Measurements from ENCODE around the gene DVL2. TPM values are rescaled to one million over a fixed set of nuclear protein-coding genes. Genes with fewer than 3 reads are reported as not detected.

The DVL2 gene
- total RNA-seq, 3 donors from 2014 or later, result 62.9 to 65.3 (median 63.2) TPM

GRCh38 chr17:7261379-7262191 lies 27.3 kb upstream of the DVL2 start:
- Mint-ChIP-seq H3K4me1 (ENCODE audit: low read depth) (peaks cover 26% of the 10 kb centered on the region), H3K9me3 (no peaks in the 10 kb centered on the region), H3K36me3 (ENCODE audit: insufficient read depth) (peaks cover 3% of the 10 kb centered on the region), H3K4me3 (peak overlapping the region; percentile 59), H3K27me3 (ENCODE audit: low read depth) (peaks cover 22% of the 10 kb centered on the region)
- ATAC-seq (peak; percentile 46 to 49), DNase-seq (peak; percentile 36)

GRCh38 chr17:7260651-7261378 lies 26.5 kb upstream of the DVL2 start:
- H3K27me3 Mint-ChIP-seq (ENCODE audit: low read depth), result peaks cover 20% of the 10 kb centered on the region
- ATAC-seq (peak; percentile 50 to 53), DNase-seq (no peak)
- peaks cover 26% of the 10 kb centered on the region for H3K4me1 Mint-ChIP-seq (ENCODE audit: low read depth)
- peak overlapping the region; percentile 54 for H3K4me3 Mint-ChIP-seq
- no peaks in the 10 kb centered on the region for H3K9me3 Mint-ChIP-seq
- peaks cover 7% of the 10 kb centered on the region for H3K36me3 Mint-ChIP-seq (ENCODE audit: insufficient read depth)

GRCh38 chr17:7260151-7260550 lies 25.8 kb upstream of the DVL2 start:
- Mint-ChIP-seq H3K36me3 (ENCODE audit: insufficient read depth) (peaks cover 7% of the 10 kb centered on the region), H3K4me1 (ENCODE audit: low read depth) (peaks cover 26% of the 10 kb centered on the region), H3K4me3 (peak overlapping the region; percentile 11), H3K9me3 (no peaks in the 10 kb centered on the region), H3K27me3 (ENCODE audit: low read depth) (peaks cover 18% of the 10 kb centered on the region)
- ATAC-seq (no peak), DNase-seq (no peak)

GRCh38 chr17:7259555-7259889 lies 25.2 kb upstream of the DVL2 start:
- ATAC-seq, result no peak
- Mint-ChIP-seq H3K9me3 (no peaks in the 10 kb centered on the region), H3K27me3 (ENCODE audit: low read depth) (peaks cover 16% of the 10 kb centered on the region), H3K4me1 (ENCODE audit: low read depth) (peaks cover 28% of the 10 kb centered on the region), H3K4me3 (no peak overlapping the region), H3K36me3 (ENCODE audit: insufficient read depth) (peaks cover 12% of the 10 kb centered on the region)
- DNase-seq, result no peak

- ATAC-seq (no peak), DNase-seq (no peak)
- peaks cover 11% of the 10 kb centered on the region for H3K27me3 Mint-ChIP-seq (ENCODE audit: low read depth)
- peaks cover 27% of the 10 kb centered on the region for H3K4me1 Mint-ChIP-seq (ENCODE audit: low read depth)
- H3K36me3 Mint-ChIP-seq (ENCODE audit: insufficient read depth), result peaks cover 13% of the 10 kb centered on the region
- no peak overlapping the region for H3K4me3 Mint-ChIP-seq
- H3K9me3 Mint-ChIP-seq, result no peaks in the 10 kb centered on the region
These were observed 24.6 kb upstream of the DVL2 start for GRCh38 chr17:7258731-7259554.

- H3K27me3 Mint-ChIP-seq (ENCODE audit: low read depth), result no peaks in the 10 kb centered on the region
- DNase-seq (no peak), ATAC-seq (no peak)
- H3K36me3 Mint-ChIP-seq (ENCODE audit: insufficient read depth), result peaks cover 20% of the 10 kb centered on the region
- no peak overlapping the region for H3K4me3 Mint-ChIP-seq
- no peaks in the 10 kb centered on the region for H3K9me3 Mint-ChIP-seq
- peaks cover 20% of the 10 kb centered on the region for H3K4me1 Mint-ChIP-seq (ENCODE audit: low read depth)
These were observed 22.6 kb upstream of the DVL2 start for GRCh38 chr17:7256766-7257456.

- no peaks in the 10 kb centered on the region for H3K9me3 Mint-ChIP-seq
- no peaks in the 10 kb centered on the region for H3K27me3 Mint-ChIP-seq (ENCODE audit: low read depth)
- peaks cover 26% of the 10 kb centered on the region for H3K4me1 Mint-ChIP-seq (ENCODE audit: low read depth)
- peaks cover 20% of the 10 kb centered on the region for H3K36me3 Mint-ChIP-seq (ENCODE audit: insufficient read depth)
- ATAC-seq, result no peak
- no peak for DNase-seq
- no peak overlapping the region for H3K4me3 Mint-ChIP-seq
These were observed 20.2 kb upstream of the DVL2 start for GRCh38 chr17:7254511-7254910.

GRCh38 chr17:7253082-7253481 lies 18.8 kb upstream of the DVL2 start:
- Mint-ChIP-seq H3K27me3 (ENCODE audit: low read depth) (no peaks in the 10 kb centered on the region), H3K36me3 (ENCODE audit: insufficient read depth) (peaks cover 20% of the 10 kb centered on the region), H3K9me3 (no peaks in the 10 kb centered on the region), H3K4me1 (ENCODE audit: low read depth) (peaks cover 34% of the 10 kb centered on the region), H3K4me3 (peak overlapping the region; percentile 97)
- no peak for ATAC-seq
- DNase-seq, result no peak

GRCh38 chr17:7252176-7253043 lies 18.1 kb upstream of the DVL2 start, which contains the start of gene ELP5:
ELP5 (plus strand) TSS chr17:7252215; CDS start chr17:7252551, 336 bp downstream.
- no peaks in the 10 kb centered on the region for H3K27me3 Mint-ChIP-seq (ENCODE audit: low read depth)
- peak within 1 kb of the TSS; percentile 97 for H3K4me3 Mint-ChIP-seq
- peaks cover 34% of the 10 kb centered on the region for H3K4me1 Mint-ChIP-seq (ENCODE audit: low read depth)
- peak; percentile 57 to 63 for ATAC-seq
- peaks cover 20% of the 10 kb centered on the region for H3K36me3 Mint-ChIP-seq (ENCODE audit: insufficient read depth)
- H3K9me3 Mint-ChIP-seq, result no peaks in the 10 kb centered on the region
- DNase-seq, result peak; percentile 76

- peak; percentile 99 for DNase-seq
- peaks cover 18% of the 10 kb centered on the region for H3K36me3 Mint-ChIP-seq (ENCODE audit: insufficient read depth)
- peak within 1 kb of the TSS; percentile 97 for H3K4me3 Mint-ChIP-seq
- H3K9me3 Mint-ChIP-seq, result no peaks in the 10 kb centered on the region
- H3K27me3 Mint-ChIP-seq (ENCODE audit: low read depth), result no peaks in the 10 kb centered on the region
- ATAC-seq, result peak; percentile 94
- peaks cover 34% of the 10 kb centered on the region for H3K4me1 Mint-ChIP-seq (ENCODE audit: low read depth)
These were observed 17.4 kb upstream of the DVL2 start, which contains the start of gene CTDNEP1 for GRCh38 chr17:7251661-7252175. CTDNEP1 (minus strand) TSS chr17:7251734; CDS start chr17:7251296, 438 bp downstream.

- no peaks in the 10 kb centered on the region for H3K27me3 Mint-ChIP-seq (ENCODE audit: low read depth)
- peak overlapping the region; percentile 97 for H3K4me3 Mint-ChIP-seq
- ATAC-seq (peak; percentile 12 to 25), DNase-seq (no peak)
- H3K36me3 Mint-ChIP-seq (ENCODE audit: insufficient read depth), result peaks cover 20% of the 10 kb centered on the region
- H3K9me3 Mint-ChIP-seq, result no peaks in the 10 kb centered on the region
- peaks cover 38% of the 10 kb centered on the region for H3K4me1 Mint-ChIP-seq (ENCODE audit: low read depth)
These were observed 16.6 kb upstream of the DVL2 start for GRCh38 chr17:7250695-7251627.

GRCh38 chr17:7249830-7250229 lies 15.5 kb upstream of the DVL2 start:
- Mint-ChIP-seq H3K4me3 (peak overlapping the region; percentile 97), H3K27me3 (ENCODE audit: low read depth) (no peaks in the 10 kb centered on the region), H3K4me1 (ENCODE audit: low read depth) (peaks cover 38% of the 10 kb centered on the region), H3K36me3 (ENCODE audit: insufficient read depth) (peaks cover 21% of the 10 kb centered on the region), H3K9me3 (no peaks in the 10 kb centered on the region)
- no peak for ATAC-seq
- no peak for DNase-seq
